ENCODE measurements around the gene ERMAP. TPM values are rescaled to one million over a fixed set of nuclear protein-coding genes. Genes with fewer than 3 reads are reported as not detected.

The ERMAP gene
- total and polyA plus RNA-seq, 10 of the 15 experiments (the other 5 are each of a cell fraction or from before 2014, with no cell fraction given) = 1.4 to 6.8 (median 4.1) TPM

- Histone ChIP-seq H3K9me3 (replicated peaks; ENCODE audit: control insufficient read depth, insufficient read depth, low read length) (peaks cover 2% of the 10 kb centered on the region; the same call in 1 of the 3 replicates), H2AFZ (ENCODE audit: control insufficient read depth, low read depth, low read length) (no peak overlapping the region), H4K20me1 (ENCODE audit: control insufficient read depth, insufficient read depth) (no peaks in the 10 kb centered on the region), H3K36me3 (ENCODE audit: control insufficient read depth in 2 of 2, insufficient read depth in 2 of 2, low read length in 1 of 2) (no peaks in the 10 kb centered on the region), H3K4me3 (no peak overlapping the region), H3K27me3 (replicated peaks in 1 of 2; ENCODE audit: control insufficient read depth in 2 of 2, insufficient read depth in 2 of 2, low read length in 1 of 2) (peaks cover 0 to 2% of the 10 kb centered on the region in 2 experiments; a peak in 2 of 4 replicates), H3K9ac (ENCODE audit: control insufficient read depth, insufficient read depth, low read length) (no peak overlapping the region), H3K27ac (ENCODE audit: control insufficient read depth, insufficient read depth) (no peak overlapping the region), H3K79me2 (ENCODE audit: control insufficient read depth, insufficient read depth, low read length) (no peaks in the 10 kb centered on the region), H3K4me1 (ENCODE audit: control insufficient read depth, insufficient read depth, low read length) (no peaks in the 10 kb centered on the region), H3K4me2 (ENCODE audit: control insufficient read depth, insufficient read depth) (no peak overlapping the region)
- intact Hi-C loops (cut with micrococcal nuclease; ENCODE audit: unreplicated experiment) = no loop called here
- CTCF ChIA-PET = no interaction called here
- in situ Hi-C loops (cut with MboI) = no loop called here
- FAIRE-seq (no peak), ATAC-seq (no peak), DNase-seq (ENCODE audit: low read depth, low spot score) (no peak)
- TF ChIP-seq WRNIP1 (IDR thresholded peaks at IDR 0.05; ENCODE audit: borderline replicate concordance, low read depth, low read length) (no peak), CHD2 (IDR thresholded peaks at IDR 0.05; ENCODE audit: borderline replicate concordance, low read depth, low read length) (no peak), RAD51 (IDR thresholded peaks at IDR 0.05) (no peak), SMAD1 (IDR thresholded peaks at IDR 0.05; ENCODE audit: low read depth, partially characterized antibody) (no peak), POLR2AphosphoS2 (IDR thresholded peaks at IDR 0.05; ENCODE audit: low read depth, low read length) (no peak), RCOR1 (conservative IDR thresholded peaks at IDR 0.05; ENCODE audit: low read depth, low read length) (no peak), TAF1 (IDR thresholded peaks at IDR 0.05; ENCODE audit: borderline replicate concordance, low read depth, low read length) (no peak), E2F8 (IDR thresholded peaks at IDR 0.05; ENCODE audit: low read depth, partially characterized antibody) (no peak), ESRRA (IDR thresholded peaks at IDR 0.05; ENCODE audit: low read length) (no peak), SP1 (IDR thresholded peaks at IDR 0.05; ENCODE audit: low read depth, low read length) (no peak), RUNX3 (IDR thresholded peaks at IDR 0.05; ENCODE audit: low read length) (no peak), GATAD2B (conservative IDR thresholded peaks at IDR 0.05; ENCODE audit: low read depth) (no peak), ATF7 (IDR thresholded peaks at IDR 0.05; ENCODE audit: low read depth) (no peak), ZNF274 (IDR thresholded peaks at IDR 0.05; ENCODE audit: insufficient read depth, insufficient read length) (no peak), IRF3 (IDR thresholded peaks at IDR 0.05) (no peak)
- RAD21 ChIA-PET (ENCODE audit: unreplicated experiment) = no interaction called here
- 0% methylated on average over 4 of the region's 4 CpGs for WGBS (ENCODE audit: insufficient coverage, insufficient replicate concordance, low lambda C conversion rate, missing lambda C conversion rate)
- SMC1A ChIA-PET (ENCODE audit: uncharacterized antibody, unreplicated experiment) = interaction anchor here (0.8 kb wide), 1 partner anchor 43 kb away, joined by 3 read pairs; no protein-coding TSS in a partner anchor
- POLR2A ChIA-PET = no interaction called here
- BruUV-seq (replicated peaks) = no TSS peak
Observed at GRCh38 chr1:42880384-42880783, 63.5 kb downstream of the ERMAP start.
